GM12878 (cell line): ENCODE data around the gene HMX3. TPM values are rescaled to one million over a fixed set of nuclear protein-coding genes. Genes with fewer than 3 reads are reported as not detected.

ENCODE experiments used
- ATAC-seq: fragments of 200-7000 bp; cut with Tn5 transposase; 3 replicates; pipeline ENCODE4 v1.9.1; 2020; ENCODE audit warnings: mild to moderate bottlenecking, moderate library complexity
- BruUV-seq: library from RNA; stranded (reverse); fragments of 400-500 nt; replicated peaks from 2 replicates; lab custom pipeline; 2021; lab: Mats Ljungman, UMichigan
- CTCF ChIA-PET: fragments of 300-600 bp; sonication (Branson Sonifier 250); formaldehyde crosslinking; extraction: SDS; loops from one replicate; lab custom pipeline; 2021; ENCODE audit warnings: inconsistent platforms; lab: Yijun Ruan, JAX
- POLR2A ChIA-PET: fragments of 350-600 bp; formaldehyde crosslinking; extraction: SDS; loops from one replicate; lab custom pipeline; 2021; ENCODE audit warnings: inconsistent platforms; lab: Charles Lee
- RAD21 ChIA-PET: fragments of 300-600 bp; sonication (Branson Sonifier 250); formaldehyde crosslinking; loops from one replicate; lab custom pipeline; 2023; ENCODE audit warnings: antibody characterized with exemption; ENCODE audit not compliant: unreplicated experiment; lab: Charles Lee
- SMC1A ChIA-PET: fragments of 300-600 bp; sonication (Branson Sonifier 250); formaldehyde crosslinking; loops from one replicate; lab custom pipeline; 2023; ENCODE audit not compliant: unreplicated experiment, uncharacterized antibody; lab: Charles Lee
- DNase-seq: peaks from one replicate; pipeline ENCODE4 v3.0.0-alpha.2; 2011; ENCODE audit warnings: low read depth, low spot score
- FAIRE-seq: peaks from 3 replicates; lab custom pipeline; 2011; peaks lifted over from hg19 to GRCh38; lab: Jason Lieb, UNC
- H2AFZ ChIP-seq: 2 replicates; pipeline ENCODE4 v1.6.0; 2011; ENCODE audit warnings: low read depth, low read length, control low read depth; ENCODE audit not compliant: control insufficient read depth
- H3K27ac ChIP-seq: 2 replicates; pipeline ENCODE4 v1.5.1; 2011; ENCODE audit warnings: control low read depth; ENCODE audit not compliant: control insufficient read depth, insufficient read depth
- H3K27me3 ChIP-seq, 2 experiments: replicated peaks in 1 of 2; 2 replicates each; pipeline versions ENCODE4 v1.6.0 to v1.6.1; 2011; ENCODE audit warnings: low read length in 1 of 2; ENCODE audit not compliant: control insufficient read depth in 2 of 2, insufficient read depth in 2 of 2
- H3K36me3 ChIP-seq, 2 experiments: 2 replicates each; pipeline ENCODE4 v1.5.1; 2011; ENCODE audit warnings: low read length in 1 of 2; ENCODE audit not compliant: control insufficient read depth in 2 of 2, insufficient read depth in 2 of 2
- H3K4me1 ChIP-seq: 2 replicates; pipeline ENCODE4 v1.6.1; 2011; ENCODE audit warnings: mild to moderate bottlenecking, low read length, moderate library complexity, mixed read lengths; ENCODE audit not compliant: control insufficient read depth, insufficient read depth
- H3K4me2 ChIP-seq: 2 replicates; pipeline ENCODE4 v1.6.0; 2011; ENCODE audit warnings: control low read depth; ENCODE audit not compliant: control insufficient read depth, insufficient read depth
- H3K4me3 ChIP-seq: fragments of 200-600 bp; sonication (generic); 2 replicates; pipeline ENCODE4 v1.5.1; 2016
- H3K79me2 ChIP-seq: 2 replicates; pipeline ENCODE4 v1.6.0; 2011; ENCODE audit warnings: low read length; ENCODE audit not compliant: control insufficient read depth, insufficient read depth
- H3K9ac ChIP-seq: 2 replicates; pipeline ENCODE4 v1.8.0; 2011; ENCODE audit warnings: low read length, control low read depth, mixed read lengths; ENCODE audit not compliant: control insufficient read depth, insufficient read depth
- H3K9me3 ChIP-seq: replicated peaks from 3 replicates; pipeline ENCODE4 v1.5.1; 2011; ENCODE audit warnings: mild to moderate bottlenecking, low read length; ENCODE audit not compliant: control insufficient read depth, insufficient read depth
- H4K20me1 ChIP-seq: 2 replicates; pipeline ENCODE4 v1.6.0; 2011; ENCODE audit not compliant: control insufficient read depth, insufficient read depth
- EED ChIP-seq: sonication (generic); IDR thresholded peaks from 2 replicates; pipeline ENCODE4 v1.6.1; 2016; ENCODE audit warnings: antibody characterized with exemption, low read depth
- HDAC2 ChIP-seq: fragments of 200-600 bp; sonication (generic); IDR thresholded peaks from 2 replicates; pipeline ENCODE4 v1.6.1; 2017
- PAX5 ChIP-seq: IDR thresholded peaks from 2 replicates; pipeline ENCODE4 v1.6.1; 2011; ENCODE audit warnings: low read depth, low read length, borderline replicate concordance
- PBX3 ChIP-seq: IDR thresholded peaks from 2 replicates; pipeline ENCODE4 v1.6.1; 2011; ENCODE audit warnings: mild to moderate bottlenecking, low read depth, low read length, moderate library complexity; ENCODE audit not compliant: insufficient replicate concordance
- PML ChIP-seq: IDR thresholded peaks from 2 replicates; pipeline ENCODE4 v1.6.1; 2012; ENCODE audit warnings: low read length, inconsistent platforms
- ZBTB33 ChIP-seq: fragments of 450-650 bp; IDR thresholded peaks from 2 replicates; pipeline ENCODE4 v1.6.1; 2017; ENCODE audit warnings: mild to moderate bottlenecking
- ZNF622 ChIP-seq: fragments of 450-650 bp; IDR thresholded peaks from 2 replicates; pipeline ENCODE4 v1.6.1; 2017; ENCODE audit warnings: mild to moderate bottlenecking, inconsistent platforms
- ZSCAN29 ChIP-seq: fragments of 450-650 bp; IDR thresholded peaks from 2 replicates; pipeline ENCODE4 v1.6.1; 2017; ENCODE audit warnings: mild to moderate bottlenecking, moderate library complexity
- WGBS: methylation state at CpG from one replicate; pipeline ENCODE4 v1.1.6; 2016; ENCODE audit warnings: low lambda C conversion rate; ENCODE audit not compliant: insufficient replicate concordance, insufficient coverage; ENCODE audit errors: missing lambda C conversion rate; 5-methylcytosine and 5-hydroxymethylcytosine counted together
- in situ Hi-C: fragments of 300-500 bp; cut with MboI; formaldehyde crosslinking; loops from 9 replicates; pipeline ENCODE4 v1.14.3; 2018; ENCODE audit warnings: mixed read lengths
- intact Hi-C: fragments of 100-400 bp; cut with micrococcal nuclease; formaldehyde crosslinking; loops from one replicate; pipeline ENCODE4 v1.14.2; 2022; ENCODE audit not compliant: unreplicated experiment
- polyA plus RNA-seq, 11 experiments: library from polyadenylated mRNA; depleted of rRNA in 4 of 11; unstranded in 6 of 11; stranded (reverse) in 5 of 11; fragments of >200 nt; fragmentation: Nextera tagmentation in 4 of 11; fragmentation: Illumina TruSeq in 1 of 11; extraction: Ambion mirVana in 4 of 11; extraction: Trizol in 1 of 11; gene quantifications; 1 replicate in 1 of 11; 2 replicates in 10 of 11; pipeline versions ENCODE4 v1.2.1 to v1.2.3, GENCODE V29; 2011 to 2016; ENCODE audit warnings: inconsistent platforms in 2 of 11, missing spikeins in 2 of 11, low read depth in 1 of 11
- total RNA-seq, 4 experiments: library from RNA; depleted of rRNA in 3 of 4; stranded (reverse); fragments of >200 nt in 3 of 4; fragmentation: Illumina TruSeq in 1 of 4; extraction: Trizol in 1 of 4; gene quantifications; 2 replicates each; pipeline versions ENCODE4 v1.2.1 to v1.2.3, GENCODE V29; 2013 to 2021
- TF ChIP-seq, protein P1 (sequence below): IDR thresholded peaks from 2 replicates; pipeline ENCODE4 v1.6.1; 2012; ENCODE audit warnings: improper control_type of control experiment, low read depth, low read length; ENCODE audit not compliant: insufficient replicate concordance

HMX3 gene
- total and polyA plus RNA-seq, 10 of the 15 experiments (the other 5 are each of a cell fraction or from before 2014, with no cell fraction given) = 0.63 to 60.5 (median 15.3) TPM; not detected in 2

GRCh38 chr10:123103944-123104343, 31.8 kb upstream of the HMX3 start:
- Histone ChIP-seq H3K4me1 (no peaks in the 10 kb centered on the region; the same call in 1 of the 2 replicates), H3K79me2 (no peaks in the 10 kb centered on the region), H3K4me3 (no peak overlapping the region), H3K27me3 (no peaks in the 10 kb centered on the region; a peak in 2 of 4 replicates), H3K9ac (no peak overlapping the region), H3K36me3 (no peaks in the 10 kb centered on the region), H3K9me3 (no peaks in the 10 kb centered on the region; the same call in 2 of the 3 replicates), H3K27ac (no peak overlapping the region), H3K4me2 (no peak overlapping the region)
- POLR2A ChIA-PET = no interaction called here
- in situ Hi-C loops (no loop called here), intact Hi-C loops (no loop called here)
- CTCF ChIA-PET = no interaction called here
- FAIRE-seq = no peak
- no peak for DNase-seq
- ATAC-seq = no peak
- TF ChIP-seq EED (no peak), ZBTB33 (no peak), HDAC2 (no peak), ZNF622 (no peak), ZSCAN29 (no peak), PML (no peak), PAX5 (no peak)
- TF ChIP-seq, all 136 proteins: peak for 0
- Histone ChIP-seq H4K20me1 (no peaks in the 10 kb centered on the region), H2AFZ (no peak overlapping the region)
- BruUV-seq = no TSS peak
- WGBS = 39% methylated on average over 9 of the region's 9 CpGs
- ChIA-PET SMC1A (no interaction called here), RAD21 (no interaction called here)

DNA sequence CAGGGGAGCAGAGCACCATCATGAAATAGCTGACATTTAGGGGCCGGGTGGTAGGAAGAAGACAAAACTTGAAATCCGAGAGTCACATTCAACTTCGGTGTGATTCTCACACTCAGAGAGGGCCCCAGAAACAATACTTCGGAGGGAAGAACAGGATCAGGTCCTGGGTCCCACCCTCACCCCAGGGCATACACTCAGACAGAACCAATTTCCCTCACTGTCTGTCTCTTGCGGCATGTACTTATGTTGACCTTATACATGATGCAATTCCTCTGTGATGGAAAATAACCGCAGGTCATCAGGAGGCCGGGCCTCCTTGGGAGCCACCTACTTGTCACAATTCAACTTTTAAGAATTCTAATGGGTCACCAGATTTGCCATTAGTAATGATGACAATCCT, 26.3 kb upstream of the HMX3 start:
- DNase-seq (no peak), ATAC-seq (no peak), FAIRE-seq (no peak)
- H2AFZ ChIP-seq = no peak overlapping the region
- intact Hi-C loops = no loop called here
- ChIA-PET POLR2A (no interaction called here), SMC1A (no interaction called here), CTCF (no interaction called here), RAD21 (no interaction called here)
- no TSS peak for BruUV-seq
- no peaks in the 10 kb centered on the region for H4K20me1 ChIP-seq
- H3K9me3 ChIP-seq = no peaks in the 10 kb centered on the region
- no peaks in the 10 kb centered on the region; the same call in 1 of the 2 replicates for H3K4me1 ChIP-seq
- 35% methylated on average over 7 of the region's 7 CpGs for WGBS
- H3K36me3 ChIP-seq = no peaks in the 10 kb centered on the region
- no peak overlapping the region for H3K4me3 ChIP-seq
- H3K9ac ChIP-seq = no peak overlapping the region
- in situ Hi-C loops = no loop called here
- no peak overlapping the region for H3K27ac ChIP-seq
- no peaks in the 10 kb centered on the region for H3K27me3 ChIP-seq
- H3K79me2 ChIP-seq = no peaks in the 10 kb centered on the region
- H3K4me2 ChIP-seq = no peak overlapping the region
- TF ChIP-seq PBX3 = no peak
- TF ChIP-seq, protein P1, sequence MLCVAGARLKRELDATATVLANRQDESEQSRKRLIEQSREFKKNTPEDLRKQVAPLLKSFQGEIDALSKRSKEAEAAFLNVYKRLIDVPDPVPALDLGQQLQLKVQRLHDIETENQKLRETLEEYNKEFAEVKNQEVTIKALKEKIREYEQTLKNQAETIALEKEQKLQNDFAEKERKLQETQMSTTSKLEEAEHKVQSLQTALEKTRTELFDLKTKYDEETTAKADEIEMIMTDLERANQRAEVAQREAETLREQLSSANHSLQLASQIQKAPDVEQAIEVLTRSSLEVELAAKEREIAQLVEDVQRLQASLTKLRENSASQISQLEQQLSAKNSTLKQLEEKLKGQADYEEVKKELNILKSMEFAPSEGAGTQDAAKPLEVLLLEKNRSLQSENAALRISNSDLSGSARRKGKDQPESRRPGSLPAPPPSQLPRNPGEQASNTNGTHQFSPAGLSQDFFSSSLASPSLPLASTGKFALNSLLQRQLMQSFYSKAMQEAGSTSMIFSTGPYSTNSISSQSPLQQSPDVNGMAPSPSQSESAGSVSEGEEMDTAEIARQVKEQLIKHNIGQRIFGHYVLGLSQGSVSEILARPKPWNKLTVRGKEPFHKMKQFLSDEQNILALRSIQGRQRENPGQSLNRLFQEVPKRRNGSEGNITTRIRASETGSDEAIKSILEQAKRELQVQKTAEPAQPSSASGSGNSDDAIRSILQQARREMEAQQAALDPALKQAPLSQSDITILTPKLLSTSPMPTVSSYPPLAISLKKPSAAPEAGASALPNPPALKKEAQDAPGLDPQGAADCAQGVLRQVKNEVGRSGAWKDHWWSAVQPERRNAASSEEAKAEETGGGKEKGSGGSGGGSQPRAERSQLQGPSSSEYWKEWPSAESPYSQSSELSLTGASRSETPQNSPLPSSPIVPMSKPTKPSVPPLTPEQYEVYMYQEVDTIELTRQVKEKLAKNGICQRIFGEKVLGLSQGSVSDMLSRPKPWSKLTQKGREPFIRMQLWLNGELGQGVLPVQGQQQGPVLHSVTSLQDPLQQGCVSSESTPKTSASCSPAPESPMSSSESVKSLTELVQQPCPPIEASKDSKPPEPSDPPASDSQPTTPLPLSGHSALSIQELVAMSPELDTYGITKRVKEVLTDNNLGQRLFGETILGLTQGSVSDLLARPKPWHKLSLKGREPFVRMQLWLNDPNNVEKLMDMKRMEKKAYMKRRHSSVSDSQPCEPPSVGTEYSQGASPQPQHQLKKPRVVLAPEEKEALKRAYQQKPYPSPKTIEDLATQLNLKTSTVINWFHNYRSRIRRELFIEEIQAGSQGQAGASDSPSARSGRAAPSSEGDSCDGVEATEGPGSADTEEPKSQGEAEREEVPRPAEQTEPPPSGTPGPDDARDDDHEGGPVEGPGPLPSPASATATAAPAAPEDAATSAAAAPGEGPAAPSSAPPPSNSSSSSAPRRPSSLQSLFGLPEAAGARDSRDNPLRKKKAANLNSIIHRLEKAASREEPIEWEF = no peak
